HepG2 (cell line): ENCODE measurements around the gene UBE3A. TPM values are rescaled to one million over a fixed set of nuclear protein-coding genes. Genes with fewer than 3 reads are reported as not detected.

Experiments
- ATAC-seq: fragments of 200-7000 bp; cut with Tn5 transposase; 3 replicates; pipeline ENCODE4 v1.9.1; 2020; ENCODE audit warnings: mild to moderate bottlenecking, moderate library complexity
- Bru-seq: library from RNA; stranded (reverse); fragments of 400-500 nt; gene quantifications from one replicate; lab custom pipeline; 2021; lab: Mats Ljungman, UMichigan
- BruChase-seq, 2 experiments: library from RNA; stranded (reverse); fragments of 400-500 nt; gene quantifications; one replicate each; lab custom pipeline; 2021; lab: Mats Ljungman, UMichigan
- BruUV-seq: library from RNA; stranded (reverse); fragments of 400-500 nt; replicated peaks from 2 replicates; lab custom pipeline; 2021; lab: Mats Ljungman, UMichigan
- CTCF ChIA-PET: fragments of 300-600 bp; formaldehyde crosslinking; extraction: SDS; loops from one replicate; lab custom pipeline; 2021; ENCODE audit warnings: low total read pairs, inconsistent platforms, low intra/inter-chr PET ratio; lab: Yijun Ruan, JAX
- POLR2A ChIA-PET: fragments of 350-600 bp; sonication (Branson Sonifier 250); formaldehyde crosslinking; loops from one replicate; lab custom pipeline; 2020; ENCODE audit warnings: antibody characterized with exemption, inconsistent platforms; lab: Yijun Ruan, JAX
- DNase-seq: peaks from one replicate; pipeline ENCODE4 v3.0.0-alpha.2; 2015; ENCODE audit warnings: low spot score
- FAIRE-seq: peaks from 3 replicates; lab custom pipeline; 2011; peaks lifted over from hg19 to GRCh38; lab: Jason Lieb, UNC
- H2AFZ ChIP-seq: one replicate; pipeline ENCODE4 v1.6.1; 2011; ENCODE audit warnings: low read length, inconsistent platforms
- H3K27ac ChIP-seq: fragments of 300-600 bp; 3 replicates; pipeline ENCODE4 v1.8.0; 2011; ENCODE audit warnings: mixed run types, mild to moderate bottlenecking, mixed read lengths, low read length, inconsistent platforms; ENCODE audit not compliant: insufficient read depth; ENCODE audit errors: extremely low read length
- H3K27me3 ChIP-seq, 2 experiments: fragments of 200-600 bp in 1 of 2; 2 replicates in 1 of 2; 3 replicates in 1 of 2; pipeline versions ENCODE4 v1.6.0 to v1.8.0; 2011; ENCODE audit warnings: low read length in 2 of 2, mild to moderate bottlenecking in 2 of 2, moderate library complexity in 2 of 2, inconsistent platforms in 1 of 2; ENCODE audit not compliant: insufficient read depth in 2 of 2, control insufficient read depth in 1 of 2
- H3K36me3 ChIP-seq, 2 experiments: fragments of 200-600 bp in 1 of 2; replicated peaks in 1 of 2; 2 replicates in 1 of 2; 3 replicates in 1 of 2; pipeline versions ENCODE4 v1.5.1 to v1.8.0; 2011; ENCODE audit warnings: low read length in 2 of 2, inconsistent platforms in 1 of 2; ENCODE audit not compliant: insufficient read depth in 2 of 2, control insufficient read depth in 1 of 2
- H3K4me1 ChIP-seq: 2 replicates; pipeline ENCODE4 v1.5.1; 2012; ENCODE audit warnings: low read length, inconsistent platforms; ENCODE audit not compliant: insufficient read depth
- H3K4me2 ChIP-seq: 2 replicates; pipeline ENCODE4 v1.6.0; 2011; ENCODE audit warnings: low read depth, low read length, inconsistent platforms
- H3K4me3 ChIP-seq, 3 experiments: fragments of 200-600 bp in 1 of 3; sonication (generic), shearing (Covaris generic) in 1 of 3; replicated peaks in 1 of 3; 2 replicates each; pipeline ENCODE4 v1.5.1; 2011 to 2016; ENCODE audit warnings: low read length in 3 of 3, inconsistent platforms in 2 of 3, low read depth in 2 of 3, mild to moderate bottlenecking in 2 of 3, control low read depth in 1 of 3, mixed read lengths in 1 of 3; ENCODE audit not compliant: insufficient read depth in 1 of 3
- H3K79me2 ChIP-seq: one replicate; pipeline ENCODE4 v1.6.1; 2011; ENCODE audit warnings: low read length, inconsistent platforms; ENCODE audit not compliant: insufficient read depth
- H3K9ac ChIP-seq: 2 replicates; pipeline ENCODE4 v1.6.0; 2011; ENCODE audit warnings: mild to moderate bottlenecking, low read depth, low read length, inconsistent platforms; ENCODE audit not compliant: insufficient read depth
- H3K9me3 ChIP-seq: 2 replicates; pipeline ENCODE4 v1.5.1; 2012; ENCODE audit warnings: mild to moderate bottlenecking, low read length
- H4K20me1 ChIP-seq: 2 replicates; pipeline ENCODE4 v1.6.0; 2011; ENCODE audit warnings: inconsistent platforms, mild to moderate bottlenecking, low read length, moderate library complexity; ENCODE audit not compliant: insufficient read depth
- PCBP2 ChIP-seq: fragments of 200-400 bp; formaldehyde crosslinking; optimal IDR thresholded peaks from 2 replicates; pipeline ENCODE3; 2018; ENCODE audit warnings: low read length, low read depth; ENCODE audit not compliant: poor library complexity, severe bottlenecking
- SUZ12 ChIP-seq: fragments of 150-350 bp; IDR thresholded peaks from 2 replicates; pipeline ENCODE4 v1.6.1; 2014; ENCODE audit warnings: low read depth, low read length
- ZBTB1 ChIP-seq: sonication (generic); formaldehyde crosslinking; IDR thresholded peaks from 2 replicates; pipeline ENCODE4 v1.4.0; 2020; ENCODE audit warnings: missing genetic modification reagents, borderline replicate concordance
- ZBTB21 ChIP-seq: sonication (generic); formaldehyde crosslinking; IDR thresholded peaks from 2 replicates; pipeline ENCODE4 v1.4.0; 2020; ENCODE audit warnings: missing genetic modification reagents
- ZNF792 ChIP-seq: IDR thresholded peaks from 2 replicates; pipeline ENCODE4 v1.6.1; 2016
- WGBS: methylation state at CpG from one replicate; pipeline ENCODE4 v1.1.6; 2017; ENCODE audit warnings: low lambda C conversion rate; 5-methylcytosine and 5-hydroxymethylcytosine counted together
- in situ Hi-C: cut with HindIII; loops from 2 replicates; pipeline ENCODE4 v1.10.0; 2017; ENCODE audit warnings: low pct_unique_long_range_greater_than_20kb; ENCODE audit not compliant: extremely low pct_ligation_motif_present
- intact Hi-C: fragments of 100-400 bp; cut with micrococcal nuclease; formaldehyde crosslinking; loops from one replicate; pipeline ENCODE4 v1.10.0; 2022; ENCODE audit not compliant: unreplicated experiment
- long read RNA-seq, 2 experiments: library from RNA in 1 of 2; library from polyadenylated mRNA in 1 of 2; stranded (forward) in 1 of 2; unstranded in 1 of 2; transcript quantifications; one replicate each; pipeline ENCODE4 v2.0.0, GENCODE V29; 2019 to 2022
- polyA minus RNA-seq, 3 experiments: library from RNA; depleted of rRNA, polyadenylated mRNA; stranded (reverse); fragments of >200 nt; gene quantifications; 2 replicates each; pipeline ENCODE4 v1.2.3, GENCODE V29; 2011; ENCODE audit warnings: low replicate concordance in 1 of 3
- polyA plus RNA-seq, 8 experiments: library from polyadenylated mRNA; depleted of rRNA in 3 of 8; stranded (reverse) in 7 of 8; unstranded in 1 of 8; fragments of >200 nt; fragmentation: Illumina TruSeq in 4 of 8; extraction: Trizol in 4 of 8; gene quantifications; 2 replicates each; pipeline versions ENCODE4 v1.2.1 to v1.2.3, GENCODE V29; 2011 to 2016; ENCODE audit warnings: low read depth in 4 of 8, missing spikeins in 1 of 8, mixed read lengths in 1 of 8; ENCODE audit not compliant: insufficient read depth in 1 of 8
- total RNA-seq, 5 experiments: library from RNA; depleted of rRNA; stranded (reverse); fragments of >200 nt; fragmentation: Illumina TruSeq; extraction: Trizol; gene quantifications; 2 replicates each; pipeline ENCODE4 v1.2.3, GENCODE V29; 2016; ENCODE audit warnings: low read depth in 1 of 5
- TF ChIP-seq, protein P1 (sequence below): sonication (generic); formaldehyde crosslinking; IDR thresholded peaks from 2 replicates; pipeline ENCODE4 v1.4.0; 2020; ENCODE audit warnings: missing genetic modification reagents, mild to moderate bottlenecking, borderline replicate concordance
- TF ChIP-seq, protein P2 (sequence below): sonication (generic); formaldehyde crosslinking; IDR thresholded peaks from 2 replicates; pipeline ENCODE4 v1.5.1; 2020; ENCODE audit warnings: missing genetic modification reagents, mild to moderate bottlenecking, borderline replicate concordance
- TF ChIP-seq, protein P3 (sequence below): sonication (generic); formaldehyde crosslinking; IDR thresholded peaks from 2 replicates; pipeline ENCODE4 v1.8.0; 2022; ENCODE audit warnings: low read depth, missing genetic modification reagents

UBE3A gene
- total RNA-seq (2016; rRNA removed; fragmentation: Illumina TruSeq; extraction: Trizol), result 77.8 and 80.5 TPM in 2 replicates
- total RNA-seq (2016; cell fraction: cytosol; rRNA removed; fragmentation: Illumina TruSeq; extraction: Trizol; ENCODE audit: low read depth), result 111 and 115 TPM in 2 replicates
- total RNA-seq (2016; cell fraction: insoluble cytoplasmic fraction; rRNA removed; fragmentation: Illumina TruSeq; extraction: Trizol), result 67.8 and 77.4 TPM in 2 replicates
- 53.8 and 54.4 TPM in 2 replicates for total RNA-seq (2016; cell fraction: membrane; rRNA removed; fragmentation: Illumina TruSeq; extraction: Trizol)
- total RNA-seq (2016; cell fraction: nucleus; rRNA removed; fragmentation: Illumina TruSeq; extraction: Trizol), result 75.9 and 79.5 TPM in 2 replicates
- polyA plus RNA-seq (2011; rRNA removed), result 14.6 and 17.3 TPM in 2 replicates
- 5.3 and 9.2 TPM in 2 replicates for polyA plus RNA-seq (2011; cell fraction: cytosol; rRNA removed)
- polyA plus RNA-seq (2011; cell fraction: nucleus; rRNA removed), result 18.3 and 23.8 TPM in 2 replicates
- 30.0 and 35.7 TPM in 2 replicates for polyA plus RNA-seq (2012)
- polyA plus RNA-seq (2016; cell fraction: cytosol; fragmentation: Illumina TruSeq; extraction: Trizol; ENCODE audit: low read depth), result 2.1 and 2.6 TPM in 2 replicates
- polyA plus RNA-seq (2016; cell fraction: insoluble cytoplasmic fraction; fragmentation: Illumina TruSeq; extraction: Trizol; ENCODE audit: low read depth), result 57.5 and 58.1 TPM in 2 replicates
- 9.7 and 10.9 TPM in 2 replicates for polyA plus RNA-seq (2016; cell fraction: membrane; fragmentation: Illumina TruSeq; extraction: Trizol; ENCODE audit: low read depth)
- 33.9 and 34.8 TPM in 2 replicates for polyA plus RNA-seq (2016; cell fraction: nucleus; fragmentation: Illumina TruSeq; extraction: Trizol; ENCODE audit: insufficient read depth, low read depth)
- polyA minus RNA-seq (2011; rRNA and poly(A)+ RNA removed; ENCODE audit: low replicate concordance), result 46.8 and 107 TPM in 2 replicates
- 36.6 and 51.8 TPM in 2 replicates for polyA minus RNA-seq (2011; cell fraction: cytosol; rRNA and poly(A)+ RNA removed)
- 188 and 210 TPM in 2 replicates for polyA minus RNA-seq (2011; cell fraction: nucleus; rRNA and poly(A)+ RNA removed)
- percentile 94 among the genes with signal in this experiment for Bru-seq, nascent RNA
- percentile 87 among the genes with signal in this experiment for BruChase-seq, experiment 1, labeled RNA remaining after a 6-hour chase
- BruChase-seq, experiment 2, labeled RNA remaining after a 2-hour chase, result percentile 90 among the genes with signal in this experiment
- long read RNA-seq, experiment 1, full-length matches to known transcripts, result 6 of 21 reads
- long read RNA-seq, experiment 1, partial matches to known transcripts, result 9 of 21 reads
- long read RNA-seq, experiment 1, other reads (novel, unspliced or antisense), result 6 of 21 reads
- long read RNA-seq, experiment 2, full-length matches to known transcripts, result 4 of 74 reads
- long read RNA-seq, experiment 2, partial matches to known transcripts, result 4 of 74 reads
- long read RNA-seq, experiment 2, other reads (novel, unspliced or antisense), result 66 of 74 reads

- FAIRE-seq (peak; percentile 75), ATAC-seq (peak; percentile 93), DNase-seq (peak; percentile 78)
- ChIA-PET CTCF (no interaction called here), POLR2A (interaction anchor here (0.9 to 1.2 kb wide), 3 partner anchors 20 to 80 kb away, joined by 3 to 5 read pairs (median 4); no protein-coding TSS in a partner anchor)
- Histone ChIP-seq H3K36me3 (no peaks in the 10 kb centered on the region), H3K9ac (peak within 1 kb of the TSS; percentile 98), H3K79me2 (peaks cover 45% of the 10 kb centered on the region), H3K9me3 (no peaks in the 10 kb centered on the region), H3K27me3 (no peaks in the 10 kb centered on the region), H4K20me1 (peaks cover 41% of the 10 kb centered on the region), H3K27ac (peak within 1 kb of the TSS; percentile 99), H3K4me1 (peaks cover 35% of the 10 kb centered on the region), H3K4me3 (peak within 1 kb of the TSS; percentile 95 to 98 (median 95)), H3K4me2 (peak within 1 kb of the TSS; percentile 82), H2AFZ (peak within 1 kb of the TSS; percentile 69)
- no TSS peak for BruUV-seq
- WGBS, result 0% methylated on average over 11 of the region's 97 CpGs
- intact Hi-C loops (loop anchor here (5.0 to 10.0 kb wide), 2 partner anchors 64 to 91 kb away; no protein-coding TSS in a partner anchor), in situ Hi-C loops (loop anchor here (10.0 kb wide), 1 partner anchor 64 kb away; no protein-coding TSS in a partner anchor)
- TF ChIP-seq ZNF792 (no peak), SUZ12 (peak; percentile 26; the same call in 1 of the 2 replicates), ZBTB1 (CRISPR knock-in tag) (no peak), ZBTB21 (no peak), PCBP2 (no peak)
- TF ChIP-seq, protein P1, sequence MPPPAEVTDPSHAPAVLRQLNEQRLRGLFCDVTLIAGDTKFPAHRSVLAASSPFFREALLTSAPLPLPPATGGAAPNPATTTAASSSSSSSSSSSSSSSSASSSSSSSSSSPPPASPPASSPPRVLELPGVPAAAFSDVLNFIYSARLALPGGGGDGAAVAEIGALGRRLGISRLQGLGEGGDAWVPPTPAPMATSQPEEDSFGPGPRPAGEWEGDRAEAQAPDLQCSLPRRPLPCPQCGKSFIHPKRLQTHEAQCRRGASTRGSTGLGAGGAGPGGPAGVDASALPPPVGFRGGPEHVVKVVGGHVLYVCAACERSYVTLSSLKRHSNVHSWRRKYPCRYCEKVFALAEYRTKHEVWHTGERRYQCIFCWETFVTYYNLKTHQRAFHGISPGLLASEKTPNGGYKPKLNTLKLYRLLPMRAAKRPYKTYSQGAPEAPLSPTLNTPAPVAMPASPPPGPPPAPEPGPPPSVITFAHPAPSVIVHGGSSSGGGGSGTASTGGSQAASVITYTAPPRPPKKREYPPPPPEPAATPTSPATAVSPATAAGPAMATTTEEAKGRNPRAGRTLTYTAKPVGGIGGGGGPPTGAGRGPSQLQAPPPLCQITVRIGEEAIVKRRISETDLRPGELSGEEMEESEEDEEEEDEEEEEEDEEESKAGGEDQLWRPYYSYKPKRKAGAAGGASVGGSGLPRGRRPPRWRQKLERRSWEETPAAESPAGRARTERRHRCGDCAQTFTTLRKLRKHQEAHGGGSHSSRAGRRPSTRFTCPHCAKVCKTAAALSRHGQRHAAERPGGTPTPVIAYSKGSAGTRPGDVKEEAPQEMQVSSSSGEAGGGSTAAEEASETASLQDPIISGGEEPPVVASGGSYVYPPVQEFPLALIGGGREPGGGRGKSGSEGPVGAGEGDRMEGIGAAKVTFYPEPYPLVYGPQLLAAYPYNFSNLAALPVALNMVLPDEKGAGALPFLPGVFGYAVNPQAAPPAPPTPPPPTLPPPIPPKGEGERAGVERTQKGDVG (CRISPR knock-in tag), result no peak
- TF ChIP-seq, protein P2, sequence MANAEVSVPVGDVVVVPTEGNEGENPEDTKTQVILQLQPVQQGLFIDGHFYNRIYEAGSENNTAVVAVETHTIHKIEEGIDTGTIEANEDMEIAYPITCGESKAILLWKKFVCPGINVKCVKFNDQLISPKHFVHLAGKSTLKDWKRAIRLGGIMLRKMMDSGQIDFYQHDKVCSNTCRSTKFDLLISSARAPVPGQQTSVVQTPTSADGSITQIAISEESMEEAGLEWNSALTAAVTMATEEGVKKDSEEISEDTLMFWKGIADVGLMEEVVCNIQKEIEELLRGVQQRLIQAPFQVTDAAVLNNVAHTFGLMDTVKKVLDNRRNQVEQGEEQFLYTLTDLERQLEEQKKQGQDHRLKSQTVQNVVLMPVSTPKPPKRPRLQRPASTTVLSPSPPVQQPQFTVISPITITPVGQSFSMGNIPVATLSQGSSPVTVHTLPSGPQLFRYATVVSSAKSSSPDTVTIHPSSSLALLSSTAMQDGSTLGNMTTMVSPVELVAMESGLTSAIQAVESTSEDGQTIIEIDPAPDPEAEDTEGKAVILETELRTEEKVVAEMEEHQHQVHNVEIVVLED (CRISPR knock-in tag), result peak; percentile 70
- TF ChIP-seq, protein P3, sequence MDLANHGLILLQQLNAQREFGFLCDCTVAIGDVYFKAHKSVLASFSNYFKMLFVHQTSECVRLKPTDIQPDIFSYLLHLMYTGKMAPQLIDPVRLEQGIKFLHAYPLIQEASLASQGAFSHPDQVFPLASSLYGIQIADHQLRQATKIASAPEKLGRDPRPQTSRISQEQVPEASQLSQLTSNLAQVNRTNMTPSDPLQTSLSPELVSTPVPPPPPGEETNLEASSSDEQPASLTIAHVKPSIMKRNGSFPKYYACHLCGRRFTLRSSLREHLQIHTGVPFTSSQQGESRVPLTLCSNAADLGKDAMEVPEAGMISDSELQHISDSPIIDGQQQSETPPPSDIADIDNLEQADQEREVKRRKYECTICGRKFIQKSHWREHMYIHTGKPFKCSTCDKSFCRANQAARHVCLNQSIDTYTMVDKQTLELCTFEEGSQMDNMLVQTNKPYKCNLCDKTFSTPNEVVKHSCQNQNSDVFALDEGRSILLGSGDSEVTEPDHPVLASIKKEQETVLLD (CRISPR knock-in tag), result peak; percentile 47; the same call in 1 of the 2 replicates
Measured at GRCh38 chr15:25438601-25439368, at the start of gene UBE3A. Gene UBE3A (minus strand): TSS chr15:25439024. CDS start chr15:25409107, 29,917 bp downstream.
